H1 (cell line): ENCODE data around the gene PLN. TPM values are rescaled to one million over a fixed set of nuclear protein-coding genes. Genes with fewer than 3 reads are reported as not detected.
A peak's percentile ranks its signal among the peaks of the same experiment; 100 is the strongest.

ENCODE experiments used
- CTCF ChIA-PET: fragments of 300-600 bp; sonication (Branson Sonifier 250); formaldehyde crosslinking; loops from one replicate; lab custom pipeline; 2021; ENCODE audit not compliant: partially characterized antibody; lab: Charles Lee
- POLR2A ChIA-PET: fragments of 300-600 bp; sonication (Branson Sonifier 250); formaldehyde crosslinking; loops from one replicate; lab custom pipeline; 2021; ENCODE audit warnings: inconsistent platforms; ENCODE audit not compliant: partially characterized antibody; lab: Charles Lee
- DNase-seq, 2 experiments: peaks; one replicate each; pipeline versions ENCODE4 v3.0.0 to v3.0.0-alpha.2; 2010 to 2022; ENCODE audit warnings: low spot score in 2 of 2, low read depth in 1 of 2, mixed read lengths in 1 of 2
- FAIRE-seq: peaks from 2 replicates; lab custom pipeline; 2011; peaks lifted over from hg19 to GRCh38; lab: Jason Lieb, UNC
- H2AFZ ChIP-seq: 2 replicates; pipeline ENCODE4 v1.8.1; 2012; ENCODE audit warnings: low read length, inconsistent platforms
- H2AK5ac ChIP-seq: 2 replicates; pipeline ENCODE4 v1.6.1; 2013; ENCODE audit warnings: low read depth, low read length
- H2BK120ac ChIP-seq: replicated peaks from 2 replicates; pipeline ENCODE3; 2013; ENCODE audit warnings: low read depth, low read length, inconsistent platforms
- H2BK12ac ChIP-seq: 2 replicates; pipeline ENCODE4 v1.6.1; 2013; ENCODE audit warnings: low read depth, low read length
- H2BK15ac ChIP-seq: 2 replicates; pipeline ENCODE4 v1.6.1; 2013; ENCODE audit warnings: low read length
- H2BK20ac ChIP-seq: 2 replicates; pipeline ENCODE4 v1.6.1; 2013; ENCODE audit warnings: low read length
- H2BK5ac ChIP-seq: 2 replicates; pipeline ENCODE4 v1.6.1; 2013; ENCODE audit warnings: low read depth, low read length
- H3K14ac ChIP-seq: 2 replicates; pipeline ENCODE4 v1.6.1; 2013; ENCODE audit warnings: inconsistent platforms; ENCODE audit not compliant: insufficient read length
- H3K18ac ChIP-seq: 2 replicates; pipeline ENCODE4 v1.6.1; 2013; ENCODE audit warnings: low read length; ENCODE audit errors: extremely low read depth
- H3K23ac ChIP-seq: 2 replicates; pipeline ENCODE4 v1.6.1; 2013; ENCODE audit warnings: inconsistent platforms; ENCODE audit not compliant: insufficient read length
- H3K23me2 ChIP-seq: 2 replicates; pipeline ENCODE4 v1.6.1; 2013; ENCODE audit warnings: low read depth, low read length
- H3K27ac ChIP-seq: 2 replicates; pipeline ENCODE4 v1.6.1; 2011; ENCODE audit warnings: low read depth, low read length, inconsistent platforms
- H3K27me3 ChIP-seq, 4 experiments: replicated peaks in 1 of 4; 1 replicate in 1 of 4; 2 replicates in 3 of 4; pipeline versions ENCODE4 v1.6.1 to v1.8.1; 2011 to 2013; ENCODE audit warnings: low read length in 3 of 4, mild to moderate bottlenecking in 3 of 4, inconsistent platforms in 2 of 4, mixed read lengths in 2 of 4, moderate library complexity in 1 of 4; ENCODE audit not compliant: control insufficient read depth in 3 of 4, insufficient read depth in 3 of 4; ENCODE audit errors: extremely low read depth in 1 of 4
- H3K36me3 ChIP-seq, 4 experiments: 2 replicates each; pipeline versions ENCODE4 v1.6.1 to v1.8.1; 2011 to 2013; ENCODE audit warnings: mild to moderate bottlenecking in 4 of 4, low read length in 3 of 4, moderate library complexity in 2 of 4, control low read depth in 1 of 4, inconsistent platforms in 1 of 4; ENCODE audit not compliant: insufficient read depth in 4 of 4, control insufficient read depth in 2 of 4
- H3K4ac ChIP-seq: replicated peaks from 2 replicates; pipeline ENCODE3; 2013; ENCODE audit warnings: low read length, low read depth, mixed read lengths, inconsistent platforms; ENCODE audit not compliant: insufficient read length
- H3K4me1 ChIP-seq, 4 experiments: replicated peaks in 1 of 4; 1 replicate in 1 of 4; 2 replicates in 3 of 4; pipeline versions ENCODE4 v1.6.1 to v1.8.1; 2011 to 2013; ENCODE audit warnings: low read length in 3 of 4, inconsistent platforms in 2 of 4, mixed read lengths in 1 of 4; ENCODE audit not compliant: insufficient read depth in 4 of 4, control insufficient read depth in 3 of 4
- H3K4me2 ChIP-seq, 2 experiments: 2 replicates each; pipeline versions ENCODE4 v1.6.1 to v1.8.1; 2011 to 2013; ENCODE audit warnings: low read depth in 2 of 2, low read length in 2 of 2, control low read depth in 1 of 2, inconsistent platforms in 1 of 2, mild to moderate bottlenecking in 1 of 2; ENCODE audit not compliant: insufficient read depth in 1 of 2
- H3K4me3 ChIP-seq, 4 experiments: fragments of 200-600, 300-600 bp in 1 of 4; sonication (generic), shearing (Covaris generic), sonication (Bioruptor Twin) in 1 of 4; 2 replicates each; pipeline versions ENCODE4 v1.5.1 to v1.8.1; 2011 to 2016; ENCODE audit warnings: low read length in 4 of 4, low read depth in 3 of 4, control low read depth in 2 of 4, inconsistent platforms in 2 of 4, mild to moderate bottlenecking in 2 of 4, mixed read lengths in 1 of 4, moderate library complexity in 1 of 4; ENCODE audit not compliant: insufficient read depth in 2 of 4; ENCODE audit errors: extremely low read depth in 1 of 4
- H3K56ac ChIP-seq: replicated peaks from 2 replicates; pipeline ENCODE3; 2013; ENCODE audit warnings: low read depth, mild to moderate bottlenecking, mixed read lengths, low read length, inconsistent platforms; ENCODE audit not compliant: insufficient read length
- H3K79me1 ChIP-seq: 2 replicates; pipeline ENCODE4 v1.6.1; 2013; ENCODE audit warnings: low read depth, low read length, control low read depth
- H3K79me2 ChIP-seq, 2 experiments: 2 replicates each; pipeline versions ENCODE4 v1.6.1 to v1.8.1; 2012 to 2013; ENCODE audit warnings: low read length in 2 of 2, mild to moderate bottlenecking in 2 of 2, inconsistent platforms in 1 of 2; ENCODE audit not compliant: insufficient read depth in 2 of 2, control insufficient read depth in 1 of 2
- H3K9ac ChIP-seq, 4 experiments: replicated peaks in 1 of 4; 1 replicate in 1 of 4; 2 replicates in 3 of 4; pipeline versions ENCODE4 v1.6.1 to v1.8.1; 2011 to 2013; ENCODE audit warnings: low read depth in 3 of 4, low read length in 3 of 4, control low read depth in 2 of 4, mild to moderate bottlenecking in 2 of 4, moderate library complexity in 2 of 4, inconsistent platforms in 1 of 4; ENCODE audit errors: extremely low read depth in 1 of 4
- H3K9me3 ChIP-seq, 2 experiments: 2 replicates each; pipeline versions ENCODE4 v1.6.1 to v1.8.1; 2012 to 2013; ENCODE audit warnings: mild to moderate bottlenecking in 2 of 2, moderate library complexity in 2 of 2, control low read depth in 1 of 2, inconsistent platforms in 1 of 2, low read depth in 1 of 2, low read length in 1 of 2, mixed read lengths in 1 of 2; ENCODE audit not compliant: insufficient read depth in 2 of 2
- H4K20me1 ChIP-seq, 2 experiments: replicated peaks in 1 of 2; 2 replicates each; pipeline versions ENCODE3 to v1.8.1; 2011 to 2013; ENCODE audit warnings: inconsistent platforms in 2 of 2, low read length in 2 of 2, mild to moderate bottlenecking in 1 of 2; ENCODE audit not compliant: insufficient read depth in 2 of 2, control insufficient read depth in 1 of 2
- H4K5ac ChIP-seq: 2 replicates; pipeline ENCODE4 v1.6.1; 2013; ENCODE audit warnings: low read length, low read depth, mixed read lengths, inconsistent platforms; ENCODE audit not compliant: insufficient read length
- H4K8ac ChIP-seq: 2 replicates; pipeline ENCODE4 v1.8.0; 2013; ENCODE audit warnings: mild to moderate bottlenecking, moderate library complexity, low read length, inconsistent platforms; ENCODE audit not compliant: insufficient read depth; ENCODE audit errors: extremely low read depth
- H4K91ac ChIP-seq: replicated peaks from 2 replicates; pipeline ENCODE3; 2013; ENCODE audit warnings: low read length, mixed read lengths, inconsistent platforms; ENCODE audit not compliant: insufficient read length
- POLR2A ChIP-seq, 2 experiments: IDR thresholded peaks; 1 replicate in 1 of 2; 2 replicates in 1 of 2; pipeline ENCODE4 v1.6.1; 2011; ENCODE audit warnings: low read depth in 2 of 2, low read length in 2 of 2, mild to moderate bottlenecking in 2 of 2; ENCODE audit errors: control extremely low read depth in 1 of 2
- YY1 ChIP-seq: IDR thresholded peaks from 2 replicates; pipeline ENCODE4 v1.6.1; 2011; ENCODE audit warnings: low read depth, mild to moderate bottlenecking, low read length
- WGBS, 2 experiments: shearing (Covaris generic) in 1 of 2; methylation state at CpG; one replicate each; pipeline versions ENCODE4 v1.1.6 to v1.1.7; 2013 to 2015; ENCODE audit warnings: low lambda C conversion rate in 2 of 2, mixed read lengths in 2 of 2, inconsistent platforms in 1 of 2, low coverage in 1 of 2, missing lambda C conversion rate in 1 of 2; ENCODE audit not compliant: insufficient replicate concordance in 2 of 2, insufficient coverage in 1 of 2, insufficient read length in 1 of 2; ENCODE audit errors: extremely low coverage in 1 of 2, missing lambda C conversion rate in 1 of 2; 5-methylcytosine and 5-hydroxymethylcytosine counted together
- polyA plus RNA-seq, 7 experiments: library from polyadenylated mRNA; depleted of rRNA in 3 of 7; stranded (reverse) in 5 of 7; unstranded in 2 of 7; fragments of >200 nt in 5 of 7; fragments of 200-250 nt in 2 of 7; gene quantifications; 1 replicate in 5 of 7; 2 replicates in 1 of 7; 4 replicates in 1 of 7; pipeline versions ENCODE4 v1.2.1 to v1.2.3, GENCODE V29; 2011 to 2013; ENCODE audit warnings: missing spikeins in 2 of 7, mixed read lengths in 2 of 7
- total RNA-seq: library from RNA; stranded (reverse); fragmentation: NEBNext Ultra II Directional; extraction: Animal tissue kit (Norgen Biotek cat#: 25700); gene quantifications from 2 replicates; pipeline ENCODE4 v1.2.1, GENCODE V29; 2021

The PLN gene
- total and polyA plus RNA-seq, 2 of the 8 experiments (the other 6 are each of a cell fraction or from before 2014, with no cell fraction given), result not detected

DNA sequence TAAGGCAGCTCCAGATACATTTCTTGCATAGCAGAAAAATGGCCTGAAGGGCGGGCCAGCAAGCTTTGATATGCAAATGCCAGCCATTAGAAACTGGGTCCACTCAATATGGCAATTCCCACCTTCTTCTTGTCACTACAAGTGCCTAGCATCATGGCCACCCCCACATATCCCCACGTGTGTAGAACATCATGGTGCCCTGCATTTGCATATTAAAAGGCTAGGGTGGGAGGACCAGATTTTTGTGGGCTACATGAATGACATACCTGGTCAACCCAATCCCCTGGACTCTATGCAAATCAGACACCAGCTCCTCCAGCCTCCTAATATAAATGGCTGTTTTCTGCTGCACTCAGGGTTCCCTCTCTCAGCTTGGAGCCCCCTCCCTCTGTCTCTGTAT is 31.7 kb downstream of the PLN start:
- no peak overlapping the region for H2BK15ac ChIP-seq
- CTCF ChIA-PET, result interaction anchor here (0.6 to 4.1 kb wide), 41 partner anchors 10 to 741 kb away, joined by 3 to 48 read pairs (median 4); no protein-coding TSS in a partner anchor
- H3K27me3 ChIP-seq, result no peaks in the 10 kb centered on the region
- H3K9ac ChIP-seq, result no peak overlapping the region
- H3K4me2 ChIP-seq, result no peak overlapping the region
- FAIRE-seq, result no peak
- H3K4me3 ChIP-seq, result no peak overlapping the region
- H2AK5ac ChIP-seq, result no peak overlapping the region
- no peaks in the 10 kb centered on the region for H3K9me3 ChIP-seq
- H3K23me2 ChIP-seq, result peaks cover 2% of the 10 kb centered on the region; the same call in 1 of the 2 replicates
- H3K18ac ChIP-seq, result no peak overlapping the region
- no peaks in the 10 kb centered on the region for H3K79me1 ChIP-seq
- no peak overlapping the region for H3K27ac ChIP-seq
- POLR2A ChIA-PET, result interaction anchor here (0.6 kb wide), 1 partner anchor 40 kb away, joined by 3 read pairs; no protein-coding TSS in a partner anchor
- no peak overlapping the region for H3K4ac ChIP-seq
- H3K4me1 ChIP-seq, result peaks cover 0 to 10% (median 0%) of the 10 kb centered on the region in 4 experiments; a peak in 2 of 7 replicates
- H4K91ac ChIP-seq, result no peak overlapping the region
- no peak overlapping the region for H2BK12ac ChIP-seq
- H2AFZ ChIP-seq, result no peak overlapping the region
- H2BK120ac ChIP-seq, result no peak overlapping the region
- no peak overlapping the region for H2BK20ac ChIP-seq
- TF ChIP-seq YY1 (peak; percentile 25; the same call in 1 of the 2 replicates), POLR2A (IDR thresholded peaks at IDR 0.05; ENCODE audit: control extremely low read depth in 1 of 2, low read depth in 2 of 2, low read length in 2 of 2) (no peak)
- TF ChIP-seq, all 59 proteins: peak for 1
- H4K8ac ChIP-seq, result no peak overlapping the region
- peaks cover 0 to 10% of the 10 kb centered on the region in 2 experiments; a peak in 1 of 4 replicates for H3K79me2 ChIP-seq
- H3K36me3 ChIP-seq, result no peaks in the 10 kb centered on the region; a peak in 1 of 8 replicates
- no peak for DNase-seq
- no peak overlapping the region for H4K5ac ChIP-seq
- no peak overlapping the region for H2BK5ac ChIP-seq
- WGBS, 2 experiments, result 42% methylated on average over 2 of the region's 2 CpGs; no CpG with 5 or more reads in 1 of the 2 experiments
- no peak overlapping the region for H3K14ac ChIP-seq
- no peak overlapping the region for H3K56ac ChIP-seq
- peaks cover 0 to 2% of the 10 kb centered on the region in 2 experiments for H4K20me1 ChIP-seq
- H3K23ac ChIP-seq, result no peak overlapping the region
